GM12875 (cell line): ENCODE data around the gene RAB21.

Experiments used
- H3K4me3 ChIP-seq: one replicate; pipeline ENCODE4 v1.5.1; 2011; ENCODE audit warnings: low read depth, low read length, control low read depth
- CTCF ChIP-seq: IDR thresholded peaks from 2 replicates; pipeline ENCODE4 v1.5.1; 2011; ENCODE audit warnings: low read depth, mild to moderate bottlenecking, control low read depth, inconsistent platforms, low read length, moderate library complexity, borderline replicate concordance; ENCODE audit not compliant: insufficient read depth

The RAB21 gene

GRCh38 chr12:71721783-71722505, 32.7 kb upstream of the RAB21 start:
- no peak for TF ChIP-seq CTCF
- H3K4me3 ChIP-seq: no peak overlapping the region

GRCh38 chr12:71725011-71725410, 29.7 kb upstream of the RAB21 start:
- H3K4me3 ChIP-seq: no peak overlapping the region
- no peak for TF ChIP-seq CTCF

GRCh38 chr12:71726548-71726947, 28.1 kb upstream of the RAB21 start:
- TF ChIP-seq CTCF: no peak
- H3K4me3 ChIP-seq: no peak overlapping the region

- no peak overlapping the region for H3K4me3 ChIP-seq
- no peak for TF ChIP-seq CTCF
Measured at GRCh38 chr12:71727958-71728357, 26.7 kb upstream of the RAB21 start.

- TF ChIP-seq CTCF: no peak
- no peak overlapping the region for H3K4me3 ChIP-seq
Measured at GRCh38 chr12:71730936-71731335, 23.7 kb upstream of the RAB21 start.

GRCh38 chr12:71731439-71732356, 23.0 kb upstream of the RAB21 start:
- no peak overlapping the region for H3K4me3 ChIP-seq
- TF ChIP-seq CTCF: no peak
